Measurements from ENCODE around the gene LARP4. TPM values are rescaled to one million over a fixed set of nuclear protein-coding genes. Genes with fewer than 3 reads are reported as not detected.
A peak's percentile ranks its signal among the peaks of the same experiment; 100 is the strongest.
"Not testable (repeated sequence)": the region's sequence is repeated elsewhere in the genome, so short reads cannot be mapped to it uniquely, and the experiment has no call there.

LARP4 gene
- total RNA-seq, 6 donors from 2014 or later: 29.1 to 75.2 (median 45.4) TPM

DNA sequence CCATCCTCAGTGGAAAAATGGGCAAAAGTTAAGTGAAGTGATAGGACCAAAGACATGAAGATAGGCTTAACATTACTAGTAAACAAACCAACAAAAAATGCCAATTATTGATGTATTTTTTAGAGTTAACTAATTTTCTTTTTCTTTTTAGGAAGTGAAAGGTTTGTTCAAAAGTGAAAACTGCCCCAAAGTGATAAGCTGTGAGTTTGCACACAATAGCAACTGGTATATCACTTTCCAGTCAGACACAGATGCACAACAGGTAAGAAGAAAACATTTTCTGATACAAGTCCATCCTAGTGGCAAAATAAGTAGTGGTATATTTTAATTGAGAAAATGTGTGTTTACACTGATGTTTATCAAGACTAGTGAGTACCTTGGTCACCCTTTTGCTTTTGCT is 39.6 kb downstream of the LARP4 start:
- Histone ChIP-seq H3K9me3 (no peaks in the 10 kb centered on the region), H3K27me3 (no peaks in the 10 kb centered on the region), H3K27ac (no peak overlapping the region), H3K4me3 (no peak overlapping the region), H3K36me3 (peaks cover 33 to 99% (median 56%) of the 10 kb centered on the region in 4 donors), H3K4me1 (no peaks in the 10 kb centered on the region)
- DNase-seq (no peak), ATAC-seq (ENCODE audit: low FRiP score in 2 of 2) (no peak)
- TF ChIP-seq, protein P1, sequence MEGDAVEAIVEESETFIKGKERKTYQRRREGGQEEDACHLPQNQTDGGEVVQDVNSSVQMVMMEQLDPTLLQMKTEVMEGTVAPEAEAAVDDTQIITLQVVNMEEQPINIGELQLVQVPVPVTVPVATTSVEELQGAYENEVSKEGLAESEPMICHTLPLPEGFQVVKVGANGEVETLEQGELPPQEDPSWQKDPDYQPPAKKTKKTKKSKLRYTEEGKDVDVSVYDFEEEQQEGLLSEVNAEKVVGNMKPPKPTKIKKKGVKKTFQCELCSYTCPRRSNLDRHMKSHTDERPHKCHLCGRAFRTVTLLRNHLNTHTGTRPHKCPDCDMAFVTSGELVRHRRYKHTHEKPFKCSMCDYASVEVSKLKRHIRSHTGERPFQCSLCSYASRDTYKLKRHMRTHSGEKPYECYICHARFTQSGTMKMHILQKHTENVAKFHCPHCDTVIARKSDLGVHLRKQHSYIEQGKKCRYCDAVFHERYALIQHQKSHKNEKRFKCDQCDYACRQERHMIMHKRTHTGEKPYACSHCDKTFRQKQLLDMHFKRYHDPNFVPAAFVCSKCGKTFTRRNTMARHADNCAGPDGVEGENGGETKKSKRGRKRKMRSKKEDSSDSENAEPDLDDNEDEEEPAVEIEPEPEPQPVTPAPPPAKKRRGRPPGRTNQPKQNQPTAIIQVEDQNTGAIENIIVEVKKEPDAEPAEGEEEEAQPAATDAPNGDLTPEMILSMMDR (IDR thresholded peaks at IDR 0.05): no peak
- TF ChIP-seq POLR2AphosphoS5 (IDR thresholded peaks at IDR 0.05) (no peak), EP300 (IDR thresholded peaks at IDR 0.05) (no peak), POLR2A (IDR thresholded peaks at IDR 0.05) (no peak)

DNA sequence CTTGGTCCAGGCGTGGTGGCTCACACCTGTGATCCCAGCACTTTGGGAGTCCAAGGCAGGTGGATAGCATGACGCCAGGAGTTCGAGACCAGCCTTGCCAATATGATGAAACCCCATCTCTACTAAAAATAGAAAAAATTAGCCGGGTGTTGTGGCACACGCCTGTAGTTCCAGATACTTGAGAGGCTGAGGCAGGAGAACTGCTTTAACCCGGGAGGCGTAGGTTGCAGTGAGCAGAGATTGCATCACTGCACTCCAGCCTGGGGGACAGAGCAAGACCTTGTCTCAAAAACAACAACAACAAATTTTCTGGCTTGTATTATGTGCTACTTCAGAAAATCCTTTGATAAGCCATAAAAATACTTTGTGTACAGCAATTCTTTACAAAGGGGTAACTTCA is 41.1 kb downstream of the LARP4 start:
- peaks cover 27 to 89% (median 58%) of the 10 kb centered on the region in 4 donors for H3K36me3 ChIP-seq

DNA sequence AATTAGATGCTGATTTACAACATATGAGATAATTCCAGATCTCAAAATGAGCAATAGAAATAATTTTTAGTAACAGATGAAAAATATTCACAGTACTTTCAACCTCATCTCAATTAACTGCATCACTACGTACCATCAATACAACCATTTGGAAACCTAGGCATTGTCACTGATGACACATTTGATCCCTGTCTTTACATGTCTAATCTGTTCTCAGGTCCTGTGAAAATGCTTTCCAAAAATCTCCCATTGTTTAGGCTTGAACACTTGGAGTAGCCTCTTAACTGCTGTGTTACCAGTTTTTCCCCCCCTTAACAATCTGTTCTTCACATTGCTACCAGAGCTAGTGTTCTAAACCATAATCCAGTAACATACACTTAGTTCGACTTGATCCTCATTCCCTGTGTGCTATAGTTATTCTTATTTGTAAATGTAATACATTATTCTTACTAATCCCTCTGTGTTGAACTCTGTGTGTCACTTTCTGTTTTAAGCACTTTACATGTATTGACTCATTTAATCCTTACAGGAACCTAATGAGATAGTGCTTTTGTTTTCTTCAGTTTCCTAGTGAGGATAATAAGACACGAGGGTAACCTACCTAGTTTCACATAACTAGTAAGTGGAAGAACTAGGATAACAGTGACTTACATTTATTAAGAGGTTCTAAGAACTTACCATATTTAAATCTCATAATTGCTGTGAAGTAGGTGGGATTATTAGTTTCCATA is 41.7 kb downstream of the LARP4 start:
- H3K27ac ChIP-seq: no peak overlapping the region
- no peak for ATAC-seq (ENCODE audit: low FRiP score in 2 of 2)
- TF ChIP-seq, protein P1 (IDR thresholded peaks at IDR 0.05): no peak
- TF ChIP-seq EP300 (IDR thresholded peaks at IDR 0.05): no peak
- no peak for TF ChIP-seq POLR2A (IDR thresholded peaks at IDR 0.05)
- WGBS, 2 donors: 82 to 86% methylated on average over 3 of the region's 3 CpGs
- no peak overlapping the region for H3K4me3 ChIP-seq
- DNase-seq: no peak
- H3K27me3 ChIP-seq: no peaks in the 10 kb centered on the region
- H3K4me1 ChIP-seq: no peaks in the 10 kb centered on the region
- H3K9me3 ChIP-seq: no peaks in the 10 kb centered on the region
- H3K36me3 ChIP-seq: peaks cover 22 to 88% (median 59%) of the 10 kb centered on the region in 4 donors

More for the DNA sequence above, 41.1 kb downstream of the LARP4 start:
- TF ChIP-seq EP300 (IDR thresholded peaks at IDR 0.05): no peak
- no peak for TF ChIP-seq POLR2AphosphoS5 (IDR thresholded peaks at IDR 0.05)
- no peak for TF ChIP-seq POLR2A (IDR thresholded peaks at IDR 0.05)
- TF ChIP-seq, protein P1 (IDR thresholded peaks at IDR 0.05): no peak
- Histone ChIP-seq H3K4me1 (no peaks in the 10 kb centered on the region), H3K4me3 (no peak overlapping the region), H3K9me3 (no peaks in the 10 kb centered on the region), H3K27ac (no peak overlapping the region), H3K27me3 (no peaks in the 10 kb centered on the region)
- 76 to 78% methylated on average over 7 of the region's 7 CpGs for WGBS, 2 donors
- DNase-seq (peak in 1 of 2 donors; percentile 44), ATAC-seq (ENCODE audit: low FRiP score in 2 of 2) (no peak)

DNA sequence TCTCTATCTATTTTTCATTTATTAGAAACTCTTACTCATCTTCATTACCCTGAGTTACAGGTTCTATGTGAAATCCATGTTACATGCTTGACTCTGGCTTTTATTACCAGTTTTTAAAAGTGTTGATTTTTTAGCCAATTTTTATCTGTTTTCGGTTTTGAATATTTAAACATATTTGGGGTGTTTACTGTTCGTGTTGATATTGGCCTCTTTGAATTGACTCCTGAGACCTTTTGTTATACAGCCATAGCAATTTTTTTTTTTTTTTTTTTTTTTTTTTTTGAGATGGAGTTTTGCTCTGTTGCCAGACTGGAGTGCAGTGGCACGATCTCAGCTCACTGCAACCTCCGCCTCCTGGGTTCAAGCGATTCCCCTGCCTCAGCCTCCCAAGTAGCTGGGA is 49.0 kb downstream of the LARP4 start:
- not testable (repeated sequence) for ATAC-seq (ENCODE audit: low FRiP score in 2 of 2); H3K27me3 ChIP-seq; H3K9me3 ChIP-seq; DNase-seq; H3K4me1 ChIP-seq; H3K27ac ChIP-seq; H3K4me3 ChIP-seq
- 77 to 81% methylated on average over 5 of the region's 5 CpGs for WGBS, 2 donors
- peaks cover 11 to 67% (median 25%) of the 10 kb centered on the region in 4 donors for H3K36me3 ChIP-seq

DNA sequence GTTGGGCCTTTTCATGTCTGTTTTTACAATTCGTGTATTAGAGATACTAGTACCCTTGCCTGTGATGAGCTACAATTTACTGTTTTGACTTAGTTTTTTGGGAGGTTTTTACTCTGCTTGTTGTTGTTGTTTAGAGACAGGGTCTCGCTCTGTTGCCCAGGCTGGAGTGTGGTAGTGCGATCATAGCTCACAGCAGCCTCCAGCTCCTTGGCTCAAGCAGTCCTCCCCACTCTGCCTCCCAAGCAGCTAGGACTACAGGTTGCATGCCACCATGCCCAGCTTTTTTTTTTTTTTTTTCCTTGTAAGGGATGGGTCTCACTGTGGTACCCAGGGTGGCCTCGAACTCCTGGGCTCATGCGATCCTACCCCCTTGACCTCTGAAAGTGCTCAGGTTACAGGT is 52.1 kb downstream of the LARP4 start:
- Histone ChIP-seq H3K4me1 (no peaks in the 10 kb centered on the region), H3K9me3 (no peaks in the 10 kb centered on the region), H3K36me3 (peaks cover 8 to 69% (median 21%) of the 10 kb centered on the region in 4 donors), H3K27me3 (no peaks in the 10 kb centered on the region), H3K4me3 (no peak overlapping the region), H3K27ac (no peak overlapping the region)
- 94 to 97% methylated on average over 5 of the region's 5 CpGs for WGBS, 2 donors
- ATAC-seq (ENCODE audit: low FRiP score in 2 of 2): no peak
- TF ChIP-seq, protein P1 (IDR thresholded peaks at IDR 0.05): no peak
- no peak for TF ChIP-seq POLR2A (IDR thresholded peaks at IDR 0.05)
- TF ChIP-seq POLR2AphosphoS5 (IDR thresholded peaks at IDR 0.05): no peak
- no peak for TF ChIP-seq EP300 (IDR thresholded peaks at IDR 0.05)
- DNase-seq: no peak

Measured in upper lobe of left lung (tissue), 6 donors.